GM19324 (cell line): Measurements from ENCODE around the gene CDKL2.
A peak's percentile ranks its signal among the peaks of the same experiment; 100 is the strongest.
"Not testable (repeated sequence)": the region's sequence is repeated elsewhere in the genome, so short reads cannot be mapped to it uniquely, and the experiment has no call there.

Source experiments
- ATAC-seq: cut with Tn5 transposase; IDR thresholded peaks from one replicate; pipeline ENCODE4 v1.9.1; 2021; ENCODE audit warnings: mild to moderate bottlenecking, moderate library complexity; ENCODE audit not compliant: unreplicated experiment, low FRiP score

Gene CDKL2

DNA sequence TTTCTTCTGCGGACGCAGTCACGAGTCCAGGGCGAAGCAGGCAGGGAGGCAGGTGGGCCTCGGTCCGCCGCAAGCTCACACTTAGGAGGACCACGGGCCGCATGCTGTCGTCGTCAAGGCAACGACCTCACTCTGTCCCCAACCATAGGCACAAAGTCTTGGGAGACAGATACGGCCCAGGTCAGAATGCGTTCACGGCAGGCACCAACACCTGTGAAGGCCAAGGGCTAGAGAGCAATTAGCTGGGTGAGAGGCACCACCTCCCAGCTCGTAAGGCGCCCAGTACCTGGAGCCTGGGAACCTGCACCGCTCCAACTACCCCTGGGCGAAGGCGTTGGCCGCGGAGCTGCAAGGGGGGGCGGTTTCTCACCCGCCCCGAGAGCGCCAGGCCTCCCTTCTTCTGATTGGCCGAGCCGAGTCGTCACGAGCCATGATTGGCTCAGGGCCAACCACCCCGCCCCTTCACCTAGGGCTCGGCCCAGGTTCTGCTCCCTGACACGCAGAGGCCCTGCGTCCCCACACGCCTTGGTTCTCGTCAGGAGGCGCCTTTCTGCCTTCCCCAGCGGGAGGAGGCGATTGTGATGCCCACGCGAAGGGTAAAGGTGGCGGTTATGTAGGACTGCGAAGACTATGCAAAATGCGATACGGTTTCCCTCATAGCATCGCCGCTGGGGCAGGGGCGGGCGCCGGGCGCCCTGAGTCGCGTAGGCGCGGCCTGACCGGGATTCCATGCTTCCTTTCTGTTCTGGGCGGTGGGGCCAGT lies at the start of gene CDKL2:
TSS of gene CDKL2 (minus strand) at position 355 of the 763 bp plus-strand sequence. CDS start 4,540 bp downstream, outside the sequence.
- ATAC-seq: peak; percentile 100

DNA sequence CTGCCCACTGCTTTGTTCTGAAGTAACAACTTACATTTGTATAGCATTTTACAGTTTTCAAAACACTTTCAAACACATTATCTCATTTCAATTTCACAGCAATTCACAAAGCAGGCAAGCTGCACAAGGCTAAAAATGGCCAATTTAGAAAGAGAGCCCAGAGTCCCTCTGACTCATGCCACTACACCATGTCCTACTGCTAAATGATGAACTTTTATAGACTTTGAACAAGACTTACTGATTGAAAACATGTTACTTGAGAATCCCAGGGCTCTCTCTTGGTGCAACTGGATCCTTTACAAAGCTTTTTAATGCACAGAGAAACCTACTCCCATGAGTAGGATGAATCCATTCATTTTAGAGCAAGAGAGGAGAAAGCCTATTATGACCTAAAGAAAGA lies 48.6 kb upstream of the CDKL2 start:
- no peak for ATAC-seq

DNA sequence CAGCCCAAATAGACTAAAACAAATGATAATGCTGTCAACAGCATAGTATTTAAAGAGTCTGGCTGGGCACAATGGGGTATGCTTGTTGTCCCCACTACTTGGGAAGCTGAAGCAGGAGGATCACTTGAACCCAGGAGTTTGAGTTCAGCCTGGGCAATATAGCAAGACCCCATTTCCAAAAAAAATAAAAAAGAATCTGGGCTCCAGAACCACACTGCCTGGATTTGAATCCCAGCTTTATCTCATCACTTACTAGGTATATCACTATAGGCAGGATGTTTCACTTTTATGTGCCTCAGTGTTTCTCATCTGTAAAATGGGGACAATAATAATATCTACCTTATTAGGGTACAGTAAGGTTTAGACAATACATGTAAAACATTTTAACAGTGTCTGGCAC lies 48.1 kb upstream of the CDKL2 start:
- ATAC-seq: no peak

DNA sequence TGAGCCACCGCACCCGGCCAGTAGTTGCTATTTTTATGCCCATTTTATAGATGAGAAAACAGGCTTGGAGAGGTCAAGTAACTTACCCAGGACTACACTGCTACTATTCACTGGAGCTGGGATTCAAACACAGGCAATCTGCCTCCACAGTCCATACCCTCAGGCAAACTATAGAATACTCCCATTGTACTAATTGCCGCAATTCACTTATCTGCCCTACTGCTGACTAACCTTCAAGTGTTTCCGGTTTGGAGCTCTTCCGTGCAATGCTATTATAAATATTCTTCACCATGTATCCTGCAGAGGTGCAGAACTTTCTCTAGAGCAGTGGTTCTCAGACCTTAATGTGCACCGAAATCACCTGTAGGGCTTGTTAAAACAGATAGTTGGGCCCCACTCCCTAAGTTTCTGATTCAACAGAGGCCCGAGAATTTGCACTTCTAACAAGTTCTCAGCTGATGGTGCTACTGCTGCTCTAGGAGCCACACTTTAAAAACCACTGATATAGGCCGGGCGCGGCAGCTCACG lies 44.7 kb upstream of the CDKL2 start:
- ATAC-seq: no peak

DNA sequence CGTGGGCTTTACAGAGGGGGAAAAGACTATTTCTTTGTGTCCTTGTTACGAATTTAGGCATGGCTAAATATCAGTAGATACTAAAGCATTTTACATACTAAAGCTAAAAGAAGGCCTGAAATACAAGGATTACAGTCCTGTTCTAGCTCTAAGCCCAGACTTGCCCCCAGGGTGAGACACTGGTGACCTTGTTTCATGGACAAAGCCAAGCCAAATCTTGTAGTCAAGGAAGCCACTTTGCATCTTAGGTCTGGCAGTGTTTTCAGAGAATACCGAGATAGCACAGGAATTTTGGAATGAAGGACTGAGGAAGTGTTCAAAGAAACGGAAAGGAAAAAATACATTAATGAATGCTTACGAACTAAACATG lies 43.6 kb upstream of the CDKL2 start:
- no peak for ATAC-seq

DNA sequence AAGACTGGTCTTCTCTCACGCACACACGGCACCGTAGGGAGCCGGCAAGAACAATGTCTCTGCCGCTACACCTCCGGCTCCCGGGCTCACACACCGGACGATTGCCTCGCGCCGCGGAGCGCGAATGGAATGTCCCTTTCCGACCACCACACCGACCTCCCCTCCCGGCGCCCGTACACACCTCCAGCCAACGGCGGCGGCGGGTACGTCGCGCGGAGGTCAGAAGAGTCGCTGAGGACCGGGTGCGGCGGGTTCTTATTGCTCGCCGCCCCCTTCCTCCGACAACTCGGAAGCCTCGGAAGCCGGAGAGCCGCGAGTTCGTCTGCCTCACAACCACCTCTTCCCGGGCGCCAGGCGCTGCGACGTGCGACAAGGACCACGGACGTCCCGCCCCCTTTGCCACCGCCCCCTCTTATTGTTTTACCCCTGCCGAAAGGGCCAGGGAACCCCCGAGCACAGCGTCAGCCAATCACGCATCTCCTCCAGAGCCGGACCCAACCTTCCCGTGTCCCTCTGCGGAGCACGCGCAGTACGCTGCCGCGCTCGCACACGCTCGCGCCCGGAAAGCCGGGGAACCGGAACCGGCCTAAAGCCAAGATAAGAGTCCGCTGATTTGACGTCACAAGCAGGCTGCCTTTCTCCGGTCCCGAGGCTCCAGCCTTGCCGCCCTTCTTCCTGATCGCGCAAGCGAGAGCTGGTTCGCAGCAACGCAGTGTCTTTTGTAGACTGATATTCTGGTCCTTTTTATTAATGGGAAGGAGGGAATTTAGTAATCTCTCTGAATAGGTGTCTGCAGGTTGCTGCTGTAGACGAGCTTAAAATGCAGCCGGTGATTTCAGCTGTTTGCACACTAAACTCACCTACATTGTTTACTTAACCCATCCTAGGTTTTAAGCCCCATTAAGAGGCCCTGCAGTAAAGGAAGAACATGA lies 43.0 kb upstream of the CDKL2 start, which contains the start of gene G3BP2:
TSS of gene G3BP2 (minus strand) at position 385 of the 932 bp plus-strand sequence. CDS start 11,386 bp downstream, outside the sequence.
- ATAC-seq: peak; percentile 94

DNA sequence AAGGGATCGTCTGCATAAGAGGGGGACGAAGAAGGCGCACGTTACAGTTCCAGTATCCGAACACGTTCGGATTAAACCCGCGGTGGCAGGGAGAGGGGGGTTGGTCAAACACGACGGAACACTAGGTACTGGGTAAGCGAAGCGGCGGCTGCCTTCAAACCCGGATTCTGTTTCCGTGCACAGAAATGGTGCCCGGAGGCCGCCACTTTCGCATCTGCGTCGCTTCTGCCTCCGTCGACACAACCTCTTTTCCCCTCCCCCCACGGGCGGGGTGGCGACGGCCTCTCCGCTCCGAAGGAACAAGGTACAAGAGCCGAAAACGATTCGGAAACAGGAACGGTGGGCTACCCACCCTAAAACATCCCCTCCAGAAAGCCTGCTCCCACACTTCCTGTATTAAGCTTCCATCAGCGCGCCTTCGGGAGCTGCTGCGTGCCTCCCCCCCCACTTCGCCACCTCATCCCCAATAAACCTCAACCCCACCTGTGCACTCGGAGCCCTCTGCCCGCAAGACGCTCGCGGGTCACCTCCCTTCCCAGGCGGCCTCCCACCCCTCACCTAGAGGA lies 42.2 kb upstream of the CDKL2 start:
- ATAC-seq: peak; percentile 26

DNA sequence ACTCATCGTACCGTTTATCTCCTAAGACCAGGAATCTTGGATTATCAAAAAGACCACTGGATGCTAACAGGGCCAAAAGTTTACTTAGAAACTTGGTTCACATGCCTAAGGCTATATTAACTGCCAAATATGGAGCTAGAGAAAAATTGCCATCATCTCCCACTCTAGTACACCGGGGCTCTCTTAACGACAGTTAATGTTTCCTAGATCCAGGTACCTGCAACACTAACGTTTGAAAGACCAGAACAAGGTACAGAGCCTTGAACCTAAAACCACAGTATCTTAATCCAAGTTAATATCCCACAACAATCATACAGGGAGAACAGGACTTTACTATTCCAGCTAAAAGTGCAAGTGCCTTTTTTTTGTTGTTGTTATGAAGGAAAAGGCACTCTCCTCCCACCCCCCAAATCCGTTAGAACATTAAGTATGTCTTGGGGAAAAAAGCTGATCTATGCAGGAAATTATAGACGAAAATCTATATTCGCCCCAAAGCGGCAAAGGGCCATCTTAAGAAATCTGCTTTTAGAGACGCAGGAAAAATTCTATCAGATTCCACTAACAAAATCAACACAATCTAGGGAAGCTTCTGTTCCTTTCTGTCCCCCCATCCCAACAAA lies 41.6 kb upstream of the CDKL2 start:
- no peak for ATAC-seq

DNA sequence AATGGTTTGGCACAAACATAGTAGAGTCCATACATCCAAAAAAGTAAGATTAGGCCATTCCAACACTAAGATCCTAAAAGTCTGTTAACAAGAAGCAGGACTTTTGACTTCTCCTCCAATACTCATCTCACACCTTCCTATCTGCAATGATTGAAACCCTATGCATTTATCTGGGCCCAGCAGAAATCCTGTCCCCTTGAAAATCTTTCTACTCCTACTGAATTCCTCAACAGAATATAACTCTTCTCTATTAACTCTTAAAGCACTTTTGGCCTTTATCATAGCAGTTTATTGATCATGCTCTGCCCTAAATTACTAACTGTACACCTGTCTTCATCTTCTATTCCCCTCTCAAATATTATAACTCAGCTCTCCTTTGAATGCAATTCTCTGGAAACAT lies 38.3 kb upstream of the CDKL2 start:
- ATAC-seq: no peak

DNA sequence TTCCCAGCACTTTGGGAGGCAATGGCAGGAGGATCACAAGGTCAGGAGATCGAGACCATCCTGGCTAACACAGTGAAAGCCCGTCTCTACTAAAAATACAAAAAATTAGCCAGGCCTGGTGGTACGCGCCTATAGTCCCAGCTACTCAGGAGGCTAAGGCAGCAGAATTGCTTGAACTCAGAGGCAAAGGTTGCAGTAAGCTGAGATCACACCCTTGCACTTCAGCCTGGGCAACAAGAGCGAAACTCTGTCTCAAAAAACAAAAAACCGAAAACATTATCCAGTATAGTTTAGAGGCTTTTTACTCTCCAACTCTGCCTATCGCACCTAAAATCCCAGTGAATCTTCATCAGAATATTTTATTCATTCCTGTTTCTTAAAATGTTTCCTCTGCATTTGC lies 37.3 kb upstream of the CDKL2 start:
- ATAC-seq: not testable (repeated sequence)

DNA sequence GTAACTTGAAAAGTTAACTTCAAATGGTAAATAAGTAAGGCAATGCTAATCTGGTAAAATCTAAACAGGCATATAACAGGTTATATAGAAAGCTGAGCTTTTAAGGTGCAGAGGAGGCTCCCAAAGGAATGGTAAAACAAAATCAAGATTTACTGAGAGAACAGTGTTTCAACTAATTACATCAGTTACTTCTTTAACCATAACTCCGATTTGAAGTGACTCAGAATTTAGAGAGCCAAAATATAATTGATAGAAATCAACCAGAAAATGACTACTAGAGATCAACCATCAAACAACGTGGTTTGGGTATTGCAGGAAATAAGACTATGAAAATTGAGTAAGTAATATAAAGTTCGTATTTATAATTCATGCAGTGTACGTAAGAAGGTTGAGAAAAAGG lies 36.0 kb upstream of the CDKL2 start:
- no peak for ATAC-seq

DNA sequence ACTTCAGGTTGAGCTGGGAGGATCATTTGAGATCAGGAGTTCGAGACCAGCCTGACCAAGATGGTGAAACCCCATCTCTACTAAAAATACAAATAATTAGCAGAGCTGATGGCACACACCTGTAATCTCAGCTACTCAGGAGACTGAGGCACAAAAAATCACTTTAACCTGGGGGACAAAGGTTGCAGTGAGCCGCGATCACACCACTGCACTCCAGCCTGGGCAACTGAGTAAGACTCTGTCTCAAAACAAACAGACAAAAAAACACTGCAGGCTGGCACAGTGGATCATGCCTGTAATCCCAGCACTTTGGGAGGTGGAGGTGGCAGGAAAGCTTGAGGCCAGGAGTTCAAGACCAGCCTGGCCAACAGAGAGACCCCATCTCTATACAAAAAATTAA lies 34.3 kb upstream of the CDKL2 start:
- ATAC-seq: not testable (repeated sequence)

DNA sequence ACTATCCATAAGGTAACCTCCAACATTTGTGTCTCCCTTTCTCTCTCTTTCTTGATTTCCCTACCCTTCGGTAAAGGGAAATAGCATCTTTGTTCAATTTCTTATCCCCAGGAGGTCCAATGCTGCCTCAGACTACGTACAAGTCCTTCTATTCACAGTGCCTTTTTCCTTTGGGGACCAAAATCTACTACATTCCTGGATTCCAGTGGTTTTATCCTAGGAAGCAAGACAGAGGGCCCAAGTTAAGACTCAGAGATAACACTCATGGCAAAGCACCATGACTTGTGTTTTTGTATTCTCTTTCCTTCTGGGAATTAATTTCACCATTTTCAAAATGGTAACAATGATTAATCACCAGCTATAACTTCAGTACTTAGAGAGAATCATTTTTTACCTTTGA lies 32.3 kb upstream of the CDKL2 start:
- ATAC-seq: no peak

DNA sequence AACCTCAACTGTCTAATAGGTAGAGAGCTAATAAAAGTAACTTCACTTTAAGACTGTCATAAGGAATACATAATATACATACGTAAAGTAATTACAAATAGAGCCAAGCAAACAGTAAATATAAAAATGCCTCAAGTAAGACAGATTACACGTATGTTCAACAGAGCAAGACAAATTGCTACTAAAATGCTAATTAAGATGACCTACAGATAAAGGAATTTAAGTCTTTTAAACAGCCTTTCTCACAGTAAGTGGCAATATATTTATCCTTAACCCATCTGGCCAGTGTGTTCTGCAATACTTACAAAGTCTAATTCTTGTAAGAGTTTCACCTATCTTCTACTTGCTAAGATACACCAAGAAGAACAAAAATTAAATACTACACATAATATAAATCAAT lies 30.2 kb upstream of the CDKL2 start:
- ATAC-seq: no peak

DNA sequence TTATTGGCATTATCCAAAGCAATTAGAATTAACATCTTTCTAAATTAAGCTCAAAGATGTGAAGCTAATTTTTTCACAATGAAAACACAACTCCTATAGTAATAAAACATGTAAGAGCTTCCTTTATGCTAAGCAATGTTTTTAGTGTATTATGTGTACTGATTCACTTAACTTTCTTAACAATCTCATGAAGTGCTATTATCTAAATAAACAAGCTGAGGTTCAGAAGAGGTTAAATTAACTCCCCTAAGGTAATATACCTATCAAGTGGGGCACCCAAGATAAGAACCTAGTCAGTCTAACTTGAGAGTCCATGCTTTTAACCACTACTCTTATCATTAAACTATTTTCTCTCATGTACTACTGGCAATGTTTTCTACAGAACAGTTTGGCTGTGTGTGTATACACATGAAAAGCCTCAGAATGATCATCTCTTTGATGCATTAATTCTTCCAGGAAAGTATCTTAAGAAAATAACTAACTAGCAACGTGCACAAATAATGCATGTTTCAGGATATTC lies 29.2 kb upstream of the CDKL2 start:
- no peak for ATAC-seq

DNA sequence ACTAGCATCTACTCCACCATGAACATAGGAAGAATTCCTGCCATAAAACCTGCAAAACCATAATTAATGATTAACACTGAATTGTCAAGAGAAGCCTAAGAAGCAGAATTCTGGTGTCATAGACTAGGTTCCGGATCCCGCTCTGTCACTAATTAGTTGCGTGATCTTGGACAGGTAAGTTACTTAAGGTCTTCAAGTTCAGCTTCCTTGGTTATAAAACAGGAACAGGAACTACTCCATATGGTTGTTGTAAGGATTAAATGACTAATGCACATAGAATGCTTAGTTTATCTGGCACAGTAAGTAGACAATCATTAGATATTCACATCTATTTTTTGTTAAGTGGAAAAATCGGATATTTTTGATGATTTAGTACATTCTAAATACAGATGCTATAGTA lies 28.5 kb upstream of the CDKL2 start:
- ATAC-seq: no peak

DNA sequence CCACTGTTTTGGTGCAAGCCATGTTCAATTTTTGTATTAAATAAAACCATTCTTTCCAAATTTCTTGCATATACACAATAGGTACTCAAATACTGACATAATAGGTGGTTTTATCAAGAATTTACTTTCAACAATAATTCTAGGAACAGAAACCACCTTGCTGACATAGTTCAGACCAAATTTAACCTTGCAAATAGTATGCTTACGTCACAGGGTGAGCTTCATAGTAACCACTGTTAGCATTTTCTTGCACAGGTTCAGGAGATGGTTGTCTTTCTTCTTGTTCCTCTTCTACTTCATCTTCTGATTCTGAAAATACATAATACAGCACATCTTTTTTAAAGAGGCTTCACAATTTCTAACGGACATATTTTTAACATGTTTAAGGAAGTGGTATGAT lies 25.2 kb upstream of the CDKL2 start:
- no peak for ATAC-seq

DNA sequence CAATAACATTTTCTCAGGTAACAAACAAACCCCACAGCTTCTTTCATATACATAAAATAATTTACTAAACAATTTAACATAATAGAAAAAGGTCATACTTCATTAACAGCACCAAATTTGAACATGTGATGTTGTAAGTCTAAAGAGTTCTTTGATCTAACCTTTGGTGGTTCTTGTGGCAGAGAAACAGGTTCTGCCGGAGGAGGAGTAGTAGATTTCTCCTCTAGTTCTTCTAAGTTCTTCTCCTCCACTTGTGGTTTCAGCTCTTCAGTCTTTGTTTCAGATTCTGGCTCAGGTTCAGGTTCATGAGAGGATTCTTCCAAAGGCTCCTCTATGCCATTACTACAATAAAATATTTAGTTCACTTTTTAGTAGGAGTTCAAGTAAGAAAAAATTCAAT lies 24.6 kb upstream of the CDKL2 start:
- ATAC-seq: no peak

DNA sequence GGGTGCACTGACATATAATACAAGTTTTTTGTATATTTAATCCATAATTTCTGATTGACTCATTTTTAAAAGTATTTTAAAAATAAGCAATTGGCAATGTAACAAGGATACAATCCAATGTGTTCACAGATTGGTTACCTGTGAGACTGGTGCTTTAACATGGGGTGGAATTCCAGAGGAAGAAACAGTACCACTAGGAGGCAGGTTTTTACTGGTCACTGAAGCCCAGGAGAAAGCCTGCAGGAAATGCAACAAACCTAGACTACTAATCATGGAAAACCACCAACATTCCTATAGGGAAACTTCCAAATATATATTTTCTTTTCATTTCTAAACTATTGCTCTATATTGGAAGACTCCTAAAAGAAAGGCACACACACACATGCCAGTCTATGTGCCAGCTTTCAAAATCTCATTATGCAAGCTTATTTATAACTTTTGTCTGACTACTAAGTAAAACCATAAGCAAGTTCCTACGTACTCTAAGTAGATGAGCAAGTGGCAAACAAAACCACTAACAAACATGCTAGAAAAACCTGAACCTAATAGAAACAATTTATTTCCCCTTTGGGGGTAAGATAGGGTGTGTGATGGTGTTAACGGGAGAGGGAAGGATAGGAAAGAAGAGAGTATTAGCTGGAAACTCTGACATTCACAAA lies 23.6 kb upstream of the CDKL2 start:
- ATAC-seq: no peak

DNA sequence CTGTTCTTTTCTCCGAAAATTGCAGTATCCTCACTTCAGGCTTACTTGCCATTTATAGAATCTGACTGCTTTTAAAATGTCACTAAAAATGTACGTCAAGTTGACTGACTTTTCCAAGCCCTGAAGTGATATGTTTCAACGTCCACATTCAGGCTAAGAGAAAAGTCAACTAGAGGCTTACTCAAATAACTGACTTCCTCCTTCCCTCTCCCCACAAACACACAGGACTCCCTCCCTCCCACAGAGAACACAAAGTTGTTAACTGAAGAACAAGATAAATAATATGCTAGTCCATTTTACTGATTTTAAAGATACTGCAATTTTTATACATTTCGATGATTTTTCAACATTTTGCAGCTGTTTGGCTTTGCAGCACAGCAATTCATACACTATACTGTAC lies 13.8 kb upstream of the CDKL2 start:
- ATAC-seq: no peak
